Fibroblast of mammary gland (primary cell): ENCODE results near the gene TEPSIN.

Source experiments
- DNase-seq: peaks from one replicate; pipeline ENCODE4 v3.0.0-alpha.2; 2010; ENCODE audit warnings: low read depth
- H3K4me3 ChIP-seq: 2 replicates; pipeline ENCODE4 v1.5.1; 2011; ENCODE audit warnings: low read depth, mild to moderate bottlenecking, low read length, moderate library complexity; ENCODE audit not compliant: control insufficient read depth
- CTCF ChIP-seq: conservative IDR thresholded peaks from 2 replicates; pipeline ENCODE4 v1.5.1; 2011; ENCODE audit warnings: low read depth, low read length, inconsistent platforms; ENCODE audit not compliant: control insufficient read depth, insufficient read depth

TEPSIN gene

GRCh38 chr17:81218991-81219390 lies 19.9 kb downstream of the TEPSIN start:
- no peak for TF ChIP-seq CTCF
- no peak for DNase-seq
- H3K4me3 ChIP-seq: no peak overlapping the region

GRCh38 chr17:81218459-81218858 lies 20.4 kb downstream of the TEPSIN start:
- H3K4me3 ChIP-seq: no peak overlapping the region
- no peak for DNase-seq
- no peak for TF ChIP-seq CTCF

- no peak for TF ChIP-seq CTCF
- no peak for DNase-seq
Observed at GRCh38 chr17:81217491-81217890, 21.4 kb downstream of the TEPSIN start.

GRCh38 chr17:81213978-81214377 lies 24.9 kb downstream of the TEPSIN start:
- no peak for TF ChIP-seq CTCF
- no peak for DNase-seq
- H3K4me3 ChIP-seq: no peak overlapping the region

More at GRCh38 chr17:81217491-81217890, 21.4 kb downstream of the TEPSIN start:
- H3K4me3 ChIP-seq: no peak overlapping the region

- TF ChIP-seq CTCF: no peak
- no peak overlapping the region for H3K4me3 ChIP-seq
- DNase-seq: no peak
Observed at GRCh38 chr17:81212365-81212764, 26.5 kb downstream of the TEPSIN start.

GRCh38 chr17:81210868-81211267 lies 28.0 kb downstream of the TEPSIN start:
- H3K4me3 ChIP-seq: no peak overlapping the region
- no peak for TF ChIP-seq CTCF
- peak; percentile 34 for DNase-seq

GRCh38 chr17:81210466-81210865 lies 28.4 kb downstream of the TEPSIN start:
- DNase-seq: no peak
- no peak for TF ChIP-seq CTCF
- H3K4me3 ChIP-seq: no peak overlapping the region
